GM23248 (cell line): ENCODE results near the gene NCOA6. TPM values are rescaled to one million over a fixed set of nuclear protein-coding genes. Genes with fewer than 3 reads are reported as not detected.
"Not testable (repeated sequence)": the region's sequence is repeated elsewhere in the genome, so short reads cannot be mapped to it uniquely, and the experiment has no call there.

Source experiments
- DNase-seq: peaks from one replicate; pipeline ENCODE4 v3.0.0-alpha.2; 2015
- H2AFZ ChIP-seq: fragments of 200-600 bp; sonication (generic); 2 replicates; pipeline ENCODE4 v1.6.1; 2016; ENCODE audit warnings: antibody characterized with exemption
- H3F3A ChIP-seq: fragments of 200-600 bp; sonication (generic); 2 replicates; pipeline ENCODE4 v1.6.1; 2016; ENCODE audit warnings: mild to moderate bottlenecking, antibody characterized with exemption, mixed run types; ENCODE audit not compliant: insufficient read depth
- H3K27ac ChIP-seq: fragments of 200-600 bp; sonication (generic); 2 replicates; pipeline ENCODE4 v1.5.1; 2016; ENCODE audit warnings: mild to moderate bottlenecking
- H3K27me3 ChIP-seq: fragments of 200-600 bp; sonication (generic); replicated peaks from 2 replicates; pipeline ENCODE4 v1.6.1; 2016; ENCODE audit warnings: mild to moderate bottlenecking; ENCODE audit not compliant: insufficient read depth
- H3K36me3 ChIP-seq: fragments of 200-600 bp; sonication (generic); 2 replicates; pipeline ENCODE4 v1.6.1; 2016; ENCODE audit warnings: low read depth, mild to moderate bottlenecking
- H3K4me1 ChIP-seq: fragments of 200-600 bp; sonication (generic); 2 replicates; pipeline ENCODE4 v1.6.1; 2016; ENCODE audit warnings: mild to moderate bottlenecking; ENCODE audit not compliant: insufficient read depth
- H3K4me2 ChIP-seq: fragments of 200-600 bp; sonication (generic); one replicate; pipeline ENCODE4 v1.6.1; 2016; ENCODE audit warnings: mild to moderate bottlenecking; ENCODE audit not compliant: unreplicated experiment
- H3K4me3 ChIP-seq: fragments of 200-600 bp; sonication (generic); 2 replicates; pipeline ENCODE4 v1.5.1; 2016; ENCODE audit warnings: mild to moderate bottlenecking
- H3K79me2 ChIP-seq: fragments of 200-600 bp; sonication (generic); 2 replicates; pipeline ENCODE4 v1.6.1; 2016; ENCODE audit warnings: mild to moderate bottlenecking; ENCODE audit not compliant: insufficient read depth
- H3K9ac ChIP-seq: fragments of 200-600 bp; sonication (generic); 2 replicates; pipeline ENCODE4 v1.6.1; 2016; ENCODE audit warnings: mild to moderate bottlenecking
- H3K9me2 ChIP-seq: fragments of 200-600 bp; sonication (generic); 2 replicates; pipeline ENCODE4 v1.6.1; 2016; ENCODE audit warnings: mixed run types, mild to moderate bottlenecking, moderate library complexity; ENCODE audit not compliant: insufficient read depth
- H3K9me3 ChIP-seq: fragments of 200-600 bp; sonication (generic); one replicate; pipeline ENCODE4 v1.6.1; 2017; ENCODE audit warnings: low read depth
- H4K20me1 ChIP-seq: fragments of 200-600 bp; sonication (generic); 2 replicates; pipeline ENCODE4 v1.6.0; 2016; ENCODE audit not compliant: insufficient read depth
- EZH2 ChIP-seq: fragments of 200-600 bp; sonication (generic); IDR thresholded peaks from 2 replicates; pipeline ENCODE4 v1.6.1; 2018; ENCODE audit warnings: antibody characterized with exemption, mild to moderate bottlenecking; ENCODE audit not compliant: insufficient read depth, poor library complexity, severe bottlenecking
- EZH2phosphoT487 ChIP-seq: fragments of 200-600 bp; sonication (generic); IDR thresholded peaks from 2 replicates; pipeline ENCODE4 v1.6.1; 2018; ENCODE audit warnings: antibody characterized with exemption, moderate library complexity, mild to moderate bottlenecking, low read depth; ENCODE audit not compliant: insufficient read depth
- WGBS, 2 experiments: methylation state at CpG; one replicate each; pipeline ENCODE4 v1.1.6; 2015 to 2017; ENCODE audit warnings: low lambda C conversion rate in 2 of 2, low coverage in 1 of 2; ENCODE audit errors: missing lambda C conversion rate in 2 of 2; 5-methylcytosine and 5-hydroxymethylcytosine counted together
- in situ Hi-C: fragments of 300-500 bp; cut with MboI; formaldehyde crosslinking; loops from 2 replicates; pipeline ENCODE4 v1.15.0; 2020
- polyA plus RNA-seq: library from polyadenylated mRNA; unstranded; fragments of >200 nt; fragmentation: Nextera tagmentation; extraction: Ambion mirVana; gene quantifications from 2 replicates; pipeline ENCODE4 v1.2.1, GENCODE V29; 2016
- total RNA-seq: library from RNA; depleted of rRNA; stranded (reverse); fragments of >200 nt; shearing (Covaris generic); gene quantifications from 2 replicates; pipeline ENCODE4 v1.2.3, GENCODE V29; 2014

Gene NCOA6
- total and polyA plus RNA-seq, 2 experiments from 2014 or later = 6.6 to 12.6 TPM

DNA sequence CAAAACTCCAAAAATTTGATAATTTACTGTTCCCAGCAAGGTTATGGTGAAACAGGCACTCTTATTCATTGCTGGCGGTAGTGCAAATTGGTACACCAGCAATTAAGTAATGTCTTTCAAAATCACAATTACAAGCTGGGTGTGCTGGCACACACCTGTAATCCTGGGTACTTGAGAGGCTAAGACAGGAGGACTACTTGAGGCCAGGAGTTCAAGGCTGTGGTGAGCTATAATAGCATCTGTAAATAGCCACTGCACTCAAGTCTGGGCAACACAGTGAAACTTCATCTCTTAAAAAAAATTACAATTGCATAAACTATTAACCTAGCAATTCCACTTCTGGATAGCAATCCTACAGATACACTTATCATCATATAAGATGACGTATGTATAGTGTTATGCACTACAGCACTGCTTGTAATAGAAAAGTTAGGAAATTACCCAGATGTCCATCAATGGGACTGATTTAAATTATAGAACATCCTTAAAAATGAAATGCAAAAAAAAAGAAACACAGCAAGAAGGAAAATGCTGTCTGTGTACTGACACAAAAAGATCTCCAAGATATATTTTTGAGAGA is 31.4 kb downstream of the NCOA6 start:
- peaks cover 14% of the 10 kb centered on the region for H3F3A ChIP-seq
- no peak overlapping the region for H3K27ac ChIP-seq
- peaks cover 4% of the 10 kb centered on the region; the same call in 1 of the 2 replicates for H4K20me1 ChIP-seq
- no peaks in the 10 kb centered on the region for H3K27me3 ChIP-seq
- no peaks in the 10 kb centered on the region for H3K9me2 ChIP-seq
- H3K79me2 ChIP-seq = peaks cover 94% of the 10 kb centered on the region
- no peak overlapping the region for H2AFZ ChIP-seq
- DNase-seq = no peak
- no peaks in the 10 kb centered on the region for H3K9me3 ChIP-seq
- in situ Hi-C loops = no loop called here
- no peak overlapping the region for H3K9ac ChIP-seq
- WGBS, 2 experiments = 95 to 98% methylated on average over 2 of the region's 2 CpGs
- H3K36me3 ChIP-seq = 0 out of 2 replicates have a peak, but pooled peaks cover 4% of the 10 kb centered on the region
- H3K4me2 ChIP-seq = no peak overlapping the region
- TF ChIP-seq EZH2phosphoT487 (no peak), EZH2 (no peak)
- no peak overlapping the region for H3K4me3 ChIP-seq
- H3K4me1 ChIP-seq = peaks cover 17% of the 10 kb centered on the region

DNA sequence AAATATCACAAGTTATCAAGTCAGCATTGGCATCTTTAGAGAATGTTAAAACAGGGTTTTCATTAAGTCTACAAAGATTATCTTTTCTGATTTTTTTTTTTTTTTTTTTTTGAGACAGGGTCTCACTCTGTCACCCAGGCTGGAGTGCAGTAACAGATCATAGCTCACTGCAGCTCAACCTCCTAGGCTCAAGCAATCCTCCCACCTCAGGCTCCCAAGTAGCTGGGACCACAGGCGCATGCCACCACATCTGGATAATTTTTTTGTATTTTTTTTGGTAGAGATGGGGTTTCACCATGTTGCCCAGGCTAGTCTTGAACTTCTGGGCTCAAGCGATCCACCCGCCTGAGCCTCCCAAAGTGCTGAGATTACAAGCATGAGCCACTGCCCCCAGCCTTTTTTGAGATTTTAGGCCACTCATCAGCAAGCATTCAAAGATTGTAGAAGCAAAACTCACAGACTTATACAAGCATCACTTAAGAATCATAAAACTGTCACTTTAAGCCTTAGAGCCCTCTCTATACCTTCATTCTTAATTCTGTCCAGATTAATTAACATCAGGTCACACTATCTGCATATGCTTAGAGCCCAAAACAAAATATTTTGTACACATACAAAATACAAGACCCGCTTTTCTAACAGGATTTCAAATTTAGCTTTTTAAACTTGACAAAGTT is 32.6 kb downstream of the NCOA6 start:
- Histone ChIP-seq H3F3A (peaks cover 14% of the 10 kb centered on the region), H3K4me1 (peaks cover 17% of the 10 kb centered on the region), H3K79me2 (peaks cover 84% of the 10 kb centered on the region)

DNA sequence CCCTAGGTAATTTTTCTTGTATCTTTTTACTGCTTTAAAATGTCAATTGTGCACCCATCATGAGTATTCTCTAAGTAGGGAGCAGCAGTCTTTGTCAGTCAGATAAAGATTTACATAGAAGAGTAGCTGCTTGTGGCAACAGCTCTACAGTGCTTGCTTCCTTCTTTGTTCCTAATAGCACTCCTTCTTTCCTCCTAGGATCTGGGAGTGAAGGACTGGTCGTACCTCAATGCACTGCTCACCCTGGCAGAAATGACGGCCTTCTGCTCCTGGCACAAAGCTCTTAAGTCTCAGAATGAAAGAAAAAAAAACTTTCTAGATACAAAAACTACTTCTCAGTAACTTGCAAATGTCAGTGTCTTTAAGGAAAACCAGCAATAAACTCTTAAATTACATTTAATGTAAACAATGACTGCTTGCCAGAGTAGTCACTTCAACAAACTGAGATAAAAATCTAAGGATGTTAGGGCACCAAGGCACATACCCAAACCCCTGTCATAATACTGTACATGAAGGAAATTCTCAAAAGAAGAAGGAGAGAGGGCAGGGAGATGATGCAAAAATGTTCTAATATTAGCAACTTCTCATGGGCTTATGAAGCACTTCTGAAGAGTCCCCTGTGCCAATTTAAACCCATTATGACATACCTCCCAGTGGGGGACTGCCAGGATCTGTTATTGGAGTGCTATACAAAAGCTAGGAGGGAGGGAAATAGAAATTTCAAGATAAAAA is 34.0 kb downstream of the NCOA6 start:
- WGBS, 2 experiments = 92 to 94% methylated on average over 2 of the region's 2 CpGs
- Histone ChIP-seq H2AFZ (no peak overlapping the region), H4K20me1 (peaks cover 4% of the 10 kb centered on the region; the same call in 1 of the 2 replicates), H3K9ac (peak overlapping the region; percentile 52), H3K27me3 (no peaks in the 10 kb centered on the region), H3F3A (peaks cover 14% of the 10 kb centered on the region), H3K4me2 (peak overlapping the region; percentile 25), H3K36me3 (0 out of 2 replicates have a peak, but pooled peaks cover 5% of the 10 kb centered on the region), H3K9me2 (no peaks in the 10 kb centered on the region), H3K79me2 (peaks cover 70% of the 10 kb centered on the region), H3K4me3 (no peak overlapping the region), H3K27ac (peak overlapping the region; percentile 72), H3K9me3 (no peaks in the 10 kb centered on the region), H3K4me1 (peaks cover 17% of the 10 kb centered on the region)
- peak; percentile 75 for DNase-seq
- TF ChIP-seq EZH2 (no peak), EZH2phosphoT487 (no peak)
- in situ Hi-C loops = no loop called here

More for the DNA sequence above, 32.6 kb downstream of the NCOA6 start:
- 0 out of 2 replicates have a peak, but pooled peaks cover 5% of the 10 kb centered on the region for H3K36me3 ChIP-seq
- H3K9me3 ChIP-seq = no peaks in the 10 kb centered on the region
- TF ChIP-seq EZH2phosphoT487 (no peak), EZH2 (no peak)
- WGBS, 2 experiments = 98% methylated on average over 4 of the region's 4 CpGs
- no peaks in the 10 kb centered on the region for H3K9me2 ChIP-seq
- no peak for DNase-seq
- H4K20me1 ChIP-seq = peaks cover 4% of the 10 kb centered on the region; the same call in 1 of the 2 replicates
- no peaks in the 10 kb centered on the region for H3K27me3 ChIP-seq
- H3K4me3 ChIP-seq = no peak overlapping the region
- H3K9ac ChIP-seq = no peak overlapping the region
- no peak overlapping the region for H3K4me2 ChIP-seq
- in situ Hi-C loops = no loop called here
- H3K27ac ChIP-seq = no peak overlapping the region; the same call in 1 of the 2 replicates
- H2AFZ ChIP-seq = no peak overlapping the region

GRCh38 chr20:34781220-34781619 is 44.2 kb downstream of the NCOA6 start:
- no peak overlapping the region for H3K4me3 ChIP-seq
- DNase-seq = no peak
- in situ Hi-C loops = no loop called here

GRCh38 chr20:34780291-34780690 is 45.2 kb downstream of the NCOA6 start:
- H3K27ac ChIP-seq, DNase-seq, in situ Hi-C loops, H3K4me1 ChIP-seq, H3K9me2 ChIP-seq, H3K9me3 ChIP-seq, H3K4me2 ChIP-seq, H3F3A ChIP-seq, H3K9ac ChIP-seq, H3K4me3 ChIP-seq, H2AFZ ChIP-seq, H4K20me1 ChIP-seq, H3K27me3 ChIP-seq: not testable (repeated sequence)
- WGBS, 2 experiments = 95% methylated on average over 8 of the region's 8 CpGs
- peaks cover 24% of the 10 kb centered on the region for H3K36me3 ChIP-seq
- peaks cover 12% of the 10 kb centered on the region; the same call in 1 of the 2 replicates for H3K79me2 ChIP-seq

More at GRCh38 chr20:34781220-34781619, 44.2 kb downstream of the NCOA6 start:
- peaks cover 20% of the 10 kb centered on the region; the same call in 1 of the 2 replicates for H3K79me2 ChIP-seq
- no peak overlapping the region for H3K27ac ChIP-seq
- no peak overlapping the region for H2AFZ ChIP-seq
- H3K9ac ChIP-seq = no peak overlapping the region
- H3K4me1 ChIP-seq = no peaks in the 10 kb centered on the region
- peaks cover 15% of the 10 kb centered on the region for H3K36me3 ChIP-seq
- TF ChIP-seq EZH2phosphoT487 = no peak
- no peak for TF ChIP-seq EZH2
- WGBS, 2 experiments = 96 to 97% methylated on average over 4 of the region's 4 CpGs
- H3K9me3 ChIP-seq = no peaks in the 10 kb centered on the region
- no peaks in the 10 kb centered on the region for H3F3A ChIP-seq
- no peak overlapping the region for H3K4me2 ChIP-seq
- H3K27me3 ChIP-seq = no peaks in the 10 kb centered on the region
- H3K9me2 ChIP-seq = no peaks in the 10 kb centered on the region
- H4K20me1 ChIP-seq = no peaks in the 10 kb centered on the region; the same call in 1 of the 2 replicates
